Medulla oblongata (tissue), 1 donor: ENCODE results near the gene KMT5C.

Experiments
- DNase-seq: peaks from one replicate; pipeline ENCODE4 v3.0.0-alpha.2; 2015; ENCODE audit errors: extremely low spot score

The KMT5C gene

DNA sequence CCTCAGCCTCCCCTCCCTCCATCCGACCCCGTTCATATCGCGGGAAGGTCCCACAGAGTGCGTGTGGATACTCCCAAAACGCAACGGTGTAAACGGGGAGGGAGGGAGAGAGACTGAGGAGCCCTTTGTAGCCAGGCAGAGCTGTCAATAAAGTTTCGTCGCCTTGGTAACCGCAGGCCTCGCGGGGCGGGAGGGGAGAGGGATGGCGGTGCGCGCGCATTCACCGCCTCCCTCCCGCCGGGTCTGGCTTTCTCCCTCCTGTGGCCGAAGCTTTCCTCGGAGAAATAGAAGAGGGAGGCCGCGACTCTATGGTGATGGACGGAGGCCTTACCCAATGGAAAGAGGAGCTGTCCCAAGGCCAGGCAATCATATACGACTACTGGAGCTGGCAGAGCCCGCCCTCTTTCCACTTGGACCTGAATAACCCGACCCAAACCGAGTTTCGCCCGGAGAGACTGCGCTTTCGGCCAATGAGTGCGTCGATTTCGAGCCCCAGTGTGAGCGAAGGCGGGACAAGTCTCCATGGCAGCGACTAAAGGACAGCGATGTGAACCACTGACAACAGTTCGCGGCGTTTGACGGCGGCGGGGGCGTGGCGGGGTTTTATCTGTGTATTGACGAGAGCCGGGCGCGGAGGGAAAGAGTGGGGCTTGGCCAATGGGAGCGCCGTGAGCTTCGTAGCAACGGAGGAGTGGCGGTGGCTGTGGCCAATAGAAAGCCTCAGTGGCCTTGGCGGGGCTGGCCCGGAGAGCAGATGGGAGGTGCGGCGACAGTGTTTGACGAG is at the start of gene KMT5C:
KMT5C (plus strand) TSS at position 772 of the 784 bp plus-strand sequence. CDS start 2,061 bp downstream, outside the sequence.
- peak; percentile 100 for DNase-seq

DNA sequence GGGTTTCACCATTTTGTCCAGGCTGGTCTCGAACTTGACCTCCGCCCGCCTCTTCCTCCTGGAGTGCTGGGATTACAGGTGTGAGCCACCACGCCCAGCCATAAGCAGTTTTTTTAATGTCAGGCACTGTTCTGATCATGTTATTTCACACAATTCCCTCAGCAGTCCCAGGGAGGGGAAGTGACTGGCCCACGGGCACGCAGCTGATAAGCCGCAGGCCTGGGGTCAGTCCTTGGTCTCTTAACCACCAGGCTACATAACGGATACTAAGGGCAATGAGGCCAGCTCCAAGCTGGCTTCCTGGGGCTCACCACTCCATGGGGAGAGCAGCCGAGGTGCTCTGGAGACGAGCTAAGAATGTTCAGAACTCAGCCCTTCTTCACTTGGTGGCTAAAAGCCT is 42.4 kb upstream of the KMT5C start:
- no peak for DNase-seq

DNA sequence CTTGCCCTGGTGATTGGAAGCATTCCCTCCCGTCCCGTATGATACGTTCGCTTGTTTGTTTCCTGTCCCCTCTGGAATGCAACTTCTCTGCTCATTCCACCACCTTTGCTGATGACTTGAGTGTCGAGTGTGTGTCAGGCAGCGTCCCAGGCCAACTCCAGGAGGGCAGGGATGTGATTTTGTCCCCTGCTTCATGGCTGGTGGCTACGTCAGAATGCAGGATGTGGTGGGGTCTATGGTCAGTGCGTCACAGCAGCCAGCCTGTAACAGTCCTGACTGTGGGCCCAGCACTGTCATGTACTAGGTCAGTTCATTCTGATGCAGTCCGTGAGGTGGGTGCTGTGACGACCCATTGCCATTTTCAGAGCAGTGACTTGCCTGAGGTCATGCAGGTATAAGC is 39.7 kb upstream of the KMT5C start:
- no peak for DNase-seq

DNA sequence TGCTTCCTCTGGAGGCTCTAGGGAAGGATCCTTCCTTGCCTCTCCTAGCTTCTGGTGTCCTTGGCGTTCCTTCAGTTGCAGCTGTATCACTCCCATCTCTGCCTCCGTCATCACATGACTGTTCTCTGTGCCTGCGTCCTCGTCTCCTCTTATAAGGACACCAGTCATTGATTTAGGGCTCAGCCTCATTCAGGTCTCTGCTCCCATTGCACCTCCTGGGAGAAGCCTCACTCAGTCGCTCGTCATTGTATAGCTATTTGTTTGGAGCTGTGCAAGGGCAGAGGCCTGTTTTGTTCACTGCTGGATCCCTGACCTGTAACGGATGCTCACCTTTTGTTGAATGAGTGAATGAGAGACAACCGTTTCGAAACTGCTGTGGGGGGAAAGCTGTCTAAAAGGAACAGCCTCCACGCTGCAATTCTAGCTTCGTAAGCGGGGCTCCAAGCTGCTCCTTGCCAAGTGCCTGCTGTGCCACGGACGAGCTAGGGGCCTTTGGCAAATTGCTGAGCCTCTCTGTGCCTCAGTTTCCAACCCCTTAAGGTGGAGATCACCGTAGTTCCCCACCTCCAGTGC is 38.7 kb upstream of the KMT5C start:
- peak; percentile 28 for DNase-seq

DNA sequence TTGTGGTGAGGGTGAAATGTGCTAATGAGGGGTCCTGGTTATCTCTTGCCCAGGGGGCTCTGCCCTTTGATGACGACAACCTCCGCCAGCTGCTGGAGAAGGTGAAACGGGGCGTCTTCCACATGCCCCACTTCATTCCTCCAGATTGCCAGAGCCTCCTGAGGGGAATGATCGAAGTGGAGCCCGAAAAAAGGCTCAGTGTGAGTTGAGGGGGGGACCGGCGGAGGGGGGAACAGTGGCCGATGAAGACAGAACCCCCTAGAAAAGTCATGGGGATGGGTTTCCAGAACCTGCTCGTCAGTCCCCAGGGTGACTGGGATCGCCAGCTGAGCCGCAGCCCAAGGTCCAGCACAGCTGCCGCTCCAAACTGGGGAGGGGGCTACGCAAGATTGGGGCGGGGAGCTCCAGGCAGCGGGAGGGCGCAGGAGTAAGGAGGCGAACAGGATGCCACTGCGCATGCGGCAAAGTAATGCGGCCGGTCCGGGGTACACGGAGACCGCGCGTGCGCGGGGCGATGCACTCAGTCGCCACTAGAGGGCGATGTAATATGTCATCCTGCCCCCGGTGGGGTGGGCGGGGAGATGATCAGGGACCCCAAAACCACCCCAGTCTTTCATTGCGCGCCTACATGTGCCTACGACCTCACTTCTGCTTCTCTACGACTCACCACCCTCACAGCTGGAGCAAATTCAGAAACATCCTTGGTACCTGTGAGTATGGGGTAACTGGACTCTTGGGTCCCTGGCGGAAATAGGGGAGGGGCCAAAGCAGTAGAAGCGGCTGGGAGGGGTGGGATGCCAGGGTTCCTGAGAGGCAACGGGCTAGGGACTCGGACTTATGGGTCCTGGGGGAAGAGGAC is 38.0 kb upstream of the KMT5C start:
- peak; percentile 83 for DNase-seq

DNA sequence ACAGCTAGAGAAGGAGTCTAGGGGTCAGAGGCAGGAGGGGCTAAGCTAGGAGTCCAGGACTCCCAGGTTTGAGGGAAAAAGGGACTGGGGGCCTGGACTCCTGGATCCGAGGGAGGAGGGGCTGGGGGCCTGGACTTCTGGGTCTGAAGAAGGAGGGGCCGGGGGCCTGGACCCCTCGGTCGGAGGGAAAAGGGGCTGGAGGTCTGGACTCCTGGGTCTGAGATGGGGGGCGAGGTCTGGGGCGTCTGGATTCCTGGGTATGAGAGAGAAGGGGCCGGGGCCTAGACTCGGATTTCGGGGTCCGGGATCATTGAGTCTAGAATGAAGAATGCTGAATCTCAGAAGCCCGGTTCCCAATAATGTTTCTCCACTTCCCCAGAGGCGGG is 37.4 kb upstream of the KMT5C start:
- no peak for DNase-seq

DNA sequence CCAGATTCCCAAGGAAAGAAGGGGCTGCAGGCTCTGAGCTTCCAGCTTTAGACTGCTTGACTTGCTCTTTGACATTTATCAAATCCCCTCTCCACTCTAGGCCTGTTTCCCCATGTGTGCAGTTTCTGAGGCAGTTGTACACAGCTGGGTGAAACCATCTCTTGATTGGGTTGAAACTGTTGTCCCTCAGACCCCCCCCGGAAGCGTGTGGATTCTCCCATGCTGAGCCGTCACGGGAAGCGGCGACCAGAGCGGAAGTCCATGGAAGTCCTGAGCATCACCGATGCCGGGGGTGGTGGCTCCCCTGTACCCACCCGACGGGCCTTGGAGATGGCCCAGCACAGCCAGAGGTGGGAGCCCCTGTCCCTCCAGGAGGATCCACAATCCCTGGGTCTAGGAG is 36.2 kb upstream of the KMT5C start:
- DNase-seq = no peak

DNA sequence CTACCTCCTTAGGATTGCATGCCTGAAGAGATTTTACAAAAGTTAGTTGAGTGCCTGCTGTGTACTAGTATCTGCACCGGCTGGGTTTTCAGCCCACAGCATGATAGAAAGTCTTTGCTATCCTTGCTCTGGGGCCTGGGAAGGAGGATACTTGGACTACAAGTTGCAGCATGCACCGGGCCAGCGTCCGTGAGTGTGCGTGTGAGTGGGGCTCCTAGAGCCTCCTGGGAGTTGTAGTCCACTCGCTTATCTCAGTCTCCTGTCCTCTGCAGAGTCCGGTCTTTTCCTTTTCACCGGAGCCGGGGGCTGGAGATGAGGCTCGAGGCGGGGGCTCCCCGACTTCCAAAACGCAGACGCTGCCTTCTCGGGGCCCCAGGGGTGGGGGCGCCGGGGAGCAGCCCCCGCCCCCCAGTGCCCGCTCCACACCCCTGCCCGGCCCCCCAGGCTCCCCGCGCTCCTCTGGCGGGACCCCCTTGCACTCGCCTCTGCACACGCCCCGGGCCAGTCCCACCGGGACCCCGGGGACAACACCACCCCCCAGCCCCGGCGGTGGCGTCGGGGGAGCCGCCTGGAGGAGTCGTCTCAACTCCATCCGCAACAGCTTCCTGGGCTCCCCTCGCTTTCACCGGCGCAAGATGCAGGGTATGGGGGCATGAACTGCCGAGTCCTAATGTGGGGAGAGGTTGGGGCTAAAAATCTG is 35.2 kb upstream of the KMT5C start:
- no peak for DNase-seq

DNA sequence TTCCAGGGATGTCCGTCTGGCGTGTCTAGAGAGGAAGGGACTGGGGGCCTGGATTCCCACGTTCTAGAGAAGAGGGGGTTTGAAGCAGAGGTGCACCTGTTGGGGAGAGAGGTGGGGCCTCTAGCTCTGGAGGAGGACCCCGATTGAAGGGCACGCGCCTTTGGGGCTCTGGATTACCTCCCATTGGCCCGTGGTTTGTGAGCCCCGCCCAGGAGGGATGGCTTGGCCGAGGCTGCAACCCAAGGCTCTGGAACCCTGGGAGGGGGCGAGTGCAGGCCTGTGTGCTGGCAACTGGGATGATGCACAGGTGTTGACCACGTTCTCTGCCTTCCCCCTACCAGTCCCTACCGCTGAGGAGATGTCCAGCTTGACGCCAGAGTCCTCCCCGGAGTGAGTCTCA is 34.7 kb upstream of the KMT5C start:
- DNase-seq = no peak

DNA sequence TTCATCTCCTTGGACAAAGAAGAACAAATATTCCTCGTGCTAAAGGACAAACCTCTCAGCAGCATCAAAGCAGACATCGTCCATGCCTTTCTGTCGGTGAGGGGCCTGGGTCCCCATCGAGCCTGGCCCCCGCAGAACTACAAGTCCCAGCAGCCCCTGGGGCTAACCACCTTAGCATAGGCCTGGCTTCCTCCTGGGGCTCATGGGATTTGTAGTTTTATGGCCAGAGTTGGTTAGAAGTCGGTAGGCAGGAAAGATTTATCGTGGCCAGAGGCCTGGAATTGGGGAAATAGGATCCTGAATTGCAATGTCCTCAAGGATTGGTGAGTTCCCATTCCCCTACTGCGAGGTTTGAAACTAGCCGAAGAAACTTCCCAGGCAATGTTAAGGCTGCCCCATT is 34.2 kb upstream of the KMT5C start:
- DNase-seq = peak; percentile 31

DNA sequence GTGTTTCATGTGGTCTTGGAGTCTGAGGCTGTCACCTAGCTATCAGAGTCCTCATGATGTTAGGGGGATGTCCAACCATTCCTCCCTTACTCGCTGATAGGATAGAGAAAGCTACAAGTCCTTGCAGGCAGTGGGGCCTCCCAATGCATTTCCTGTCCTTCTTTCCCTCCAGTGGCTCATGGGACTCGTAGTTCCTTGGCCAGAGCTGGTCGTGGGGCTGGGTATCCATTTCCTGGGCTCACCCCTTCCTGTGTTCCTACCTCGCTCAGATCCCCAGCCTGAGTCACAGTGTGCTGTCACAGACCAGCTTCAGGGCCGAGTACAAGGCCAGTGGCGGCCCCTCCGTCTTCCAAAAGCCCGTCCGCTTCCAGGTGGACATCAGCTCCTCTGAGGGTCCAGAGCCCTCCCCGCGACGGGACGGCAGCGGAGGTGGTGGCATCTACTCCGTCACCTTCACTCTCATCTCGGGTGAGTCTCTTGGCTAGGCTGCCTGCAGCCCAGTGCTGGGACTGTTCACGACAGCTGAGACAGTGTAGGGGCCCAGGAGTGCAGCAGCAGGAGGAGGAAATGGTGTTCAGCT is 33.6 kb upstream of the KMT5C start:
- DNase-seq = no peak

DNA sequence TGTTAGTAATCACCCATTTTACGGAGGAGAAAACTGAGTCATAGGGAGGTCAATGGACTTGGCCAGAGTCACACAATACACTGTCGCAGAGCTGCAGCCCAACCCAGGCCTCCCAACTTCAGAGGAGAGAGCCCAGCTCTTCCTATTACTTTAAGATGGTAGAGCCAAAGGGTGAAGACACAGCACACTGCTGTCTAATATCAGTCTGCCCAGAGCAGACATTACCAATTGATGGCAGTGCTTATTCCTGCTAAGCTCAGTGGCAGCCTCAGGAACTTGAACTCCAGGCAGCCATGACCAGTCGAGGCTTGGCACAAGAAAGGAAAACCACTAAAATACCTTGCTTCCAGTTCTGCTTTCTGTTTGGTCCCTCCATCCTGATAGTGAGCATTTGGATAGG is 33.0 kb upstream of the KMT5C start:
- no peak for DNase-seq

DNA sequence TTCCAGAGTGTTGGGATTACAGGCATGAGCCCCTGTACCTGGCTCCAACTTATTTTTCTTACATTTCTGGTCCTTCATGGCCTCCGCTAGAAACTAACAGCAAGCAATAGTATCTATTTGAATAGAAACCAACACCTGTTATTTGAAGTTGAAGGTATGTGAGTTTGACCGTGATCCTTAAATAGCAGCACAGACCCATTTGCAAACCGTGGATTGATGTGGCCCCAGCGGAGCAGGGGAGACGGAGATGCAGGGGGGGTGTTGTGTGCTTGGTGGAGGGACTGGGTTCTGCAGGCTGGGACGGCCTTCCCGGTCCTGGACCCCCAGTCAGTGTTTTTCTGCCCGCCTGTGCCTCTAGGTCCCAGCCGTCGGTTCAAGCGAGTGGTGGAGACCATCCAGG is 31.4 kb upstream of the KMT5C start:
- no peak for DNase-seq

DNA sequence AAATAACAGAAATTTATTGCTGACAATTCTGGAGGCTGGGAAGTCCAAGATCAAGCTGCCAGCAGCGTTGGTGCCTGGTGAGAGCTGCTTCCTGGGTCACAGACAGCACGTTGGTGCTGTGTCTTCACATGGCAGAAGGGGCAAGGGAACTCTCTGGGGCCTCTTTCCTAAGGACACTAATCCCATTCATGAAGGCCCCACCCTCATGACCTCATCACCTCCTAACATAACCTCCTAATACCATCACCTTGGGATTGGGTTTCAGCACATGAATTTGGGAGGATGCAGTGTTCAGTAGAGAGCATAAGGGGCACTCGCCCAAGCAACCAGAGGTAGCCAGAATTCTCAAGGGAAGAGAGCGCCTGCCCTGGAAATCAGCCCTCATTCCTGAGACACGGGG is 30.2 kb upstream of the KMT5C start:
- DNase-seq = no peak

DNA sequence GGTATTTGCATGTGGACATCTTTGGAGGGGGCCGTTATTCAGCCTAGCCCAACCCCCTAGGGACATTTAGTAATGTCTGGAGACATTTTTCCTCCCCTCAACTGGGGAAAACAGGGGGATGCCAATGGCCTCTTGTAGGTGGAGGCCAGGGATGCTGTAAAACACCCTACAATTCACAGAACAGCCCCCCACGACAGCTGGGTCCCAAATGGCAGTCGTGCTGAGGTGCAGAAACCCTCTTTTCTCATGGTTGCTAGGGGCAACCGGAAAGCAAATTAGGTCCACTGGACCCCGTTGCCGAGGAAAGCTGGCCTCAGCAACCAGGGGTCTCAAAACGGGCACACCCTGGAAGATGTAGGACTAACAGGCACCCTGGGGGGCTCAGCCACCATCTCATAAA is 29.2 kb upstream of the KMT5C start:
- DNase-seq = no peak

DNA sequence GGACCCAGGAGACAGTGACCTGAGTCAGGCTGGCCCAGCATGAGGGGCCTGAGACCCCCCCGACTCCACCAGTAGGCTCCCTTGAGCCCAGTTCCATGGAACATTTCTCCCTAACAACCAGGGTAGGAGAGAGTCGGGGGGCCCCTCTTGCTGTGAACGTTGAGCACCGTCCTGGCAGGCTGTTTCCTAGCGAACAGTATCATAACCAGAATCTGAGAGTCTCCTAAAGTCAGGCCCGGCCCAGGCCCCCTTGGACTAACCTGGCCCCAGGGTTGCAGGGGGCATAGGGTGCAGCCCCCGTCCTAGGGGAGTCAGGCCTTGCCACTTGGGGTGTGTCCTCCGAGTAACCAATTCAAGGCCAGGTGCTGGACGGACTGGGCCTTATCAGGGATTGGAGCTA is 28.3 kb upstream of the KMT5C start:
- DNase-seq = no peak

DNA sequence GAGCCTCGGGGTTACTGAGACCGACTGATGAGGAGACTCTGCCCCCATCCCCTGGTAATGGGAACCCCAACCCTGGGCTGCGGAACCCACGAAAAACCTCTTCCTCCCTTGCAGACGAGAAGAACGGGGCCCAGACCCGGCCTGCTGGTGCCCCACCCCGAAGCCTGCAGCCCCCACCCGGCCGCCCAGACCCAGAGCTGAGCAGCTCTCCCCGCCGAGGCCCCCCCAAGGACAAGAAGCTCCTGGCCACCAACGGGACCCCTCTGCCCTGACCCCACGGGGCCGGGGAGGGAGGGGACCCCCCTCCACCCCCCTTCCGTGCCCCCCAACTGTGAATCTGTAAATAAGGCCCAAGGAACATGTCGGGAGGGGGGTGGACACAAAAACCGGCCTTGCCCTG is 27.9 kb upstream of the KMT5C start:
- no peak for DNase-seq

DNA sequence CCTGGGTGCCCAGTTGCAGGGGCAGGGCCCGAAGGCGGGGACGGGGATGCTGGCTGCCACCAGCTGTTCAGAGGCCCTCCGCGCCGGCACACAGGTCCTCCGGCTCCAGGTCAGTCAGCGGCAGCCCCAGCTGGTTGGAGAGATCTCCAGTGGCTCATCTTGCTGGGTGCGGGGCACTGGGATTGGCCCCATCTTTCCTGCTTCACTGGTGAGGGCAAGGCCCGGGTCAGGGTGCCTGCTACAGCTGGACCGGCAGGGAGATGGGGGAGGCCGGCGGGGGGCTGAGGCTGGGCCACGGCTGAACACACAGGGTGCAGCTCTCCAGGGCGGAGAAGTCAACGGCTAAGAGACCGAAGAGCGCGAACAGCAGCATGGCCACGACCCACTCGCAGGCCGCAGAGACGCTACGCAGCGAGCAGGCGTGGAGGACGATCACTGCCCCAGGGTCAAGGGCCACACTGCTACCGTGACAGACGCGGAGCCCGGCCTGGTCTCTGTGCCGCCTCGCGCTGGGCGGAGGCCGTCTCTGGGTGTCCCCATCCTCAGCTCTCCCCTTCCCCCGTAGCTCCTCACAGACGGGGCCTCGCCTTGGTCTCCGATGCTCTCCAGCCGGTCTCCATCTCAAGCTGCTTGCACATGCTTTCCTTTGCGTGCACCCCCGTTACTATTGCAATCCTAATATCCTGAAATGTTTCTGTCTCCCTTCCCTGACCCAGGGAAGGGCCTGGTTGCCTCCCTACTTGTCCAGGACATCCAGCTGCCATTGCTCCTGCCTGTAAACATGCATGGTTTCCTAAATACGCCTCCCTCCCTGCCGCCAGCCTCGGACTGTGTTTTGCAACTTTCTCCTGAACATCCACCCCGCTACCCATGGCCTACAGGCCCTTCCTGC is 26.8 kb upstream of the KMT5C start:
- DNase-seq = no peak

DNA sequence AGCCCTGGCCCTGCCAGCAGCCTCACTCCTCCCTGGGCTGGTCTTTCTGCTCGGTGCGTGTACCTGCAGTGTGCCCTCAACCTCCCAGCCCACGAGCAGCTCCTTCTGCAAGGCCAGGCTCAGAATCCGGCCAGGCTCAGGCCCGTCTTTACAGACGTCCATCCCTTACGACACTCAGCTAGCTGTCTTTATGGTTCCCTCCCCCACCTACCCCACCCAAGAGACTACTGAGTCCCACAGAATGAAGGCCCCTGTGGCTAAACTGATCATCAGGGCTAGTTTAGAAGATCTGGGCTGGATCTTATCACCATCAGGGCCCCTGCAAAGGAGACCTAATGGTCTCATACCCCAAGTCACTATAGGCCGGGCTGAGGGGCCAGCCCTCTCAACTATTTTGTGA is 25.3 kb upstream of the KMT5C start:
- no peak for DNase-seq

DNA sequence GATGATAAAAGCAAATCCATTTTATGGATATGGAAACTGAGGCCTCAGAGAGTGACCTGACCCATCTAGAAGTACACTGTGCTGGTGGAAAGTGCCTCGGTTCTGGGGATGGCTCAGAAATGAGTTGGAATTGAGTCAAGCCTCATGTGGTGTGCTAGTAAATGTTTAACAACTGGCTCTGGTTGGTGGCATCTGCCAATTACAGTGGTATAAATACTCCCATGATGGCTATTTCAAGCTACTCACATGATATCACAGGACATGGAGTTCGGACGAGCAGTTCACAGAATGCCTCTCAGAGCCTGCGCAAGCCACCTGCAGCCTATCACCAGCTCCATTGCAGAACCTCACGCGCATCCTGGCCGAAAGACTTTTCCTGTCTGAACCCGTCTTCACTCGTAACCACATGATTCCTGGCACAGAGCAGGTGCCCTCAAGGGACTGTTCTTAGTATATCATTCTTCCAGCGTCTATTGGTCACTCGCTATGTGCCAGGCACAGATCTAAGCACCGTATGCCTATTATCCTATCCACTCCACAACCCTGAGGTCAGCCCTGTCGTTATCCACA is 23.6 kb upstream of the KMT5C start:
- no peak for DNase-seq
